Erythroblast (primary cell): ENCODE results near the gene LRIT1.

Source experiments
- GATA1 ChIP-seq: IDR thresholded peaks from 2 replicates; pipeline ENCODE4 v1.6.1; 2011; ENCODE audit warnings: low read depth, mild to moderate bottlenecking, control low read depth, low read length, moderate library complexity
- POLR2A ChIP-seq: IDR thresholded peaks from 2 replicates; pipeline ENCODE4 v1.6.1; 2011; ENCODE audit warnings: mild to moderate bottlenecking, low read length

DNA sequence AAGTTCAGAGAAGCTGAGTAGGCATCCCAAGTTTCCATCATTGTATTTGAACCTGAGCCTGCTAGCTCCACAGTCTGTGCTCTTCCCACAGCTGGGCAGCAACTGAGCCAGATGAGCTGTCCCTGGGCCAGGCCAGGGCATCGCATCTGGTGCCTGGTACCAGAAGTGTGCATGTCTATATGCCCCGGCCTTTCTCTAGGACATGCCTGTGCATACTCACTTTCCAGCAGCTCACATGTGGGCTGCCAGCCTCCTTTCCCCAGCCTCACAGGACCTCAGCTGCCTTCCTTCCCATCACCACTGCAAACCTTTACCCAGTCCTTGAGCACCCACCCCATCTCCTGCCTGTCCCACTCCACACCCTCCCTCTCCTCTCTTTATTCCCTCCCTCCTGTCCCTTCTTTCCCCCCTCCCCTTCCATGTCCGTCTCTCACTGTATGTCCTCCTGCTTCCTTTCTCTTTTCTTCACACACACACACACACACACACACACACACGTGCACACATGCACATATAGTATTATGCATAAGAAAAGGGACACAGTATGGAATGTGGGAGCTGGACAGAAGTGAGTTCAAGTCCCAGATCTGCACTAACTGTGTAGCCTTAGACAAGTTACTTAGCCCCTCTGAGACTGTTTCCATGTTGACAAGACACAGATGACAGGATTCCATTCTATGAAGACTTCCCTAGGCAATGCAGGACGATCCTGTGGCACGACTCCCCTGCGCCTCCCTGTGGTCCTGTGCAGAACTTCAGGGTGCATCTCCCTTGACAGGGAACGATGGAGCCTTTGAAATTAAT, 36.1 kb downstream of the LRIT1 start:
- no peak for TF ChIP-seq POLR2A
- TF ChIP-seq GATA1, result no peak
